Choroid plexus epithelial cell (primary cell): ENCODE measurements around the gene RBMS1.

ENCODE experiments used
- DNase-seq: peaks from one replicate; pipeline ENCODE4 v3.0.0-alpha.2; 2010; ENCODE audit warnings: low read depth
- H3K4me3 ChIP-seq: 2 replicates; pipeline ENCODE4 v1.5.1; 2011; ENCODE audit warnings: low read depth, mild to moderate bottlenecking, control low read depth, low read length, moderate library complexity
- CTCF ChIP-seq: conservative IDR thresholded peaks from 2 replicates; pipeline ENCODE4 v1.5.1; 2011; ENCODE audit warnings: low read depth, mild to moderate bottlenecking, control low read depth, inconsistent platforms, low read length, moderate library complexity

The RBMS1 gene

DNA sequence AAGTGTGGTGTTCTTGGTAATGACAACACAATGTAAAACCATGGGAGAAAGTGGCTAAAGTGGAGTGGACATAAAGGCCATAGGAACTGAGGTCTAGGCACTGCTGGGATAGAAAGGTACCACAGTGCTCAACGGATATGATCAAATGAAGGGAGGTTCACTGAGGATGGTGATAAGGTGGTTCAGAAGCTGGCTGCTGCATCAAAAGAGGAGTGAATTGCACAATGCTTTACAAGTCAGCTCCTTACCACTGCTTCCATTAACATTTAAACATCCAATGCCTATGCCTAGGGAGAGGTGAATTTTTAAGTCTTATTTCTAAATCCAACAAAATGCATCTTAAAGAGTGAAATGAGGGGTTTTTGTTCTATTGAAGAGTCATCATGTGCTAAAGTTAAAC lies 193.4 kb downstream of the RBMS1 start:
- no peak overlapping the region for H3K4me3 ChIP-seq
- no peak for DNase-seq
- no peak for TF ChIP-seq CTCF

DNA sequence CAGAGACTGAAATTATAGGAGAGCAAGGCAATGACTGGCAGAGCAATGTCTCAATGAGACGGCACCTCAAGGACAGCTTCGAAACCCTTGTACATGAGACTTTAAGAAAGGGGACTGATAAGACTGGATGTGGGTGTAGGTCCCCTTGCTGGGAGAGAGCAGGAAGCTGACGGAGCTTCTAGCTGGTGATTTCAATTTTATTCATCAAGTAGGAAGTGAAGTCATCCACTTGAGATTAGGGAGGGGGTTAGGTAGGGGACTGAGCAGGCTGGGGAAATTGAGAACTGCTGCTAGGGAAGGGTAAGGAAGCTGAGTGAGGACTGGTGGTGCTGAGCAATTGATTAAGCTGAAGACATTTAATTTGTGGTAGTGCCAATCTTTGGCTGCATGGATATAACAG lies 194.1 kb downstream of the RBMS1 start:
- no peak for TF ChIP-seq CTCF
- no peak for DNase-seq

GRCh38 chr2:160298960-160299359 lies 194.6 kb downstream of the RBMS1 start:
- no peak overlapping the region for H3K4me3 ChIP-seq
- no peak for TF ChIP-seq CTCF
- no peak for DNase-seq

More for the DNA sequence above, 194.1 kb downstream of the RBMS1 start:
- no peak overlapping the region for H3K4me3 ChIP-seq

- DNase-seq, result no peak
- H3K4me3 ChIP-seq, result no peak overlapping the region
- no peak for TF ChIP-seq CTCF
Observed at GRCh38 chr2:160295519-160296207, 197.9 kb downstream of the RBMS1 start.

- TF ChIP-seq CTCF, result no peak
- DNase-seq, result no peak
Observed at GRCh38 chr2:160294889-160295288, 198.7 kb downstream of the RBMS1 start.

DNA sequence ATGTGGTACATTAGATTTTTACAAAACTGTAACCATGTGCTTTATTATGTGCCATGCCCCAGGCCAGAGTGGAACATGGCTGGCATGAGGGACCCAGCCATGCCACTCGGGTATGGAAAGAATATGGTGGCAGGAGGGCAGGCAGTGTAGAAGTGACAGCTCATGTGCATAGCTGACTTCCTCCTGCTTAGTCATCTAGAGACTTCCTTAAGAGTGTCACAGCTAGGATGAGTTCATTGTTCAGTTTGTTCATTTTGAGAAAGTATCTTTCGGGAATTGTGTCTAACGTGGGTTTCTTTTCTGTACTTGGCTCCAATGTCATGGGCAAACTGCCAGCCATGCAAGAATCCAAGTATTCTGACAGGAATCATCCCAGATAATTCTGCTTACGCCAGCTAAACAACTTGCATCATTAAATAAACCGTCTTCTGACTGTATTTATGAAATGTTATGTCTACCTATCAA lies 199.2 kb downstream of the RBMS1 start:
- TF ChIP-seq CTCF, result no peak
- DNase-seq, result peak; percentile 86
- H3K4me3 ChIP-seq, result no peak overlapping the region

More at GRCh38 chr2:160294889-160295288, 198.7 kb downstream of the RBMS1 start:
- no peak overlapping the region for H3K4me3 ChIP-seq

DNA sequence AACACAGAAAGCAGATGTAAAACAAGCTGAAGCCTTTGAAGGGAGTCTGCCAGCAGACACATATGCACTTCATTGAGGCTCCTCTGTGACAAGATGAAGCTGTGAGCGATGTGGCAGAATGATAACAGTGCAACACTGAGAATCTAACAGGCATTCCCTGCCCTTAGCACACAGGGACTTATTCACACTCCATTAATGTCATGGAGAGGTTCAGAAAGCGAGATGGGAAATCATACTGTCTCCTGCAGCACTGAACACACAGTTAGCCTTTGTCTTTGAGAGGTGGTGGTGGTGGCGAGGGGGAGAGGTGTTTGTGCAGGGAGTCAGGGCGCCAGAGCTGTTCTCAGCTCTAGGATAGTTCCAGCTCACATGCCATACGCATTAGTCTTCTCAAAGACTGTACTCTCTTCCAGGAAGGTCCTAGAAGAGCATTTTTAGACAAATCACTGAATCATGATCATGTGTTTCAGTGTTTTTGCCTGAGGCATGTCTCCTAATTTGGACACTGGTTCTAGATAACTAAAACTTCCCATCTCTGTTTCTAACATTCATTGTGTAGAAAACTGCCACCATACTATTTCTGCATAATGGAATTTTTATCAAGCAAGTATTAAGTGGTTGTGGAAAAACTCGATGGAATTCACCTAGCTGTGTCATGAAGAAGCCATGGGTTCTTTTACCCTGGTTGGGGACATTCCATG lies 200.1 kb downstream of the RBMS1 start:
- peak; percentile 94 for DNase-seq
- H3K4me3 ChIP-seq, result no peak overlapping the region
- TF ChIP-seq CTCF, result no peak
